SK-N-SH treated with all-trans-retinoic acid at 6 μM for 48 hours (cell line): ENCODE results near the gene NPIPB2.

Source experiments
- BACH2 ChIP-seq: fragments of 250-450 bp; sonication (Bioruptor Pico); IDR thresholded peaks from 2 replicates; pipeline ENCODE4 v1.9.0; 2021; ENCODE audit warnings: mild to moderate bottlenecking, borderline replicate concordance
- ESRRG ChIP-seq: fragments of 250-450 bp; sonication (Bioruptor Pico); IDR thresholded peaks from 2 replicates; pipeline ENCODE4 v1.6.1; 2021; ENCODE audit warnings: mild to moderate bottlenecking
- GLIS3 ChIP-seq: fragments of 250-450 bp; sonication (Bioruptor Pico); IDR thresholded peaks from 2 replicates; pipeline ENCODE4 v1.5.0; 2020; ENCODE audit warnings: mild to moderate bottlenecking, moderate library complexity
- RARB ChIP-seq: fragments of 250-450 bp; sonication (Bioruptor Pico); IDR thresholded peaks from 2 replicates; pipeline ENCODE4 v1.8.0; 2021; ENCODE audit warnings: mild to moderate bottlenecking, moderate library complexity
- SNAI2 ChIP-seq: fragments of 250-450 bp; sonication (Bioruptor Pico); IDR thresholded peaks from 2 replicates; pipeline ENCODE4 v1.5.0; 2020; ENCODE audit warnings: mild to moderate bottlenecking, moderate library complexity
- TOX ChIP-seq: fragments of 250-450 bp; sonication (Bioruptor Pico); IDR thresholded peaks from 2 replicates; pipeline ENCODE4 v1.8.0; 2021; ENCODE audit warnings: mild to moderate bottlenecking, moderate library complexity, borderline replicate concordance
- ZC3H10 ChIP-seq: fragments of 250-450 bp; sonication (Bioruptor Pico); IDR thresholded peaks from 2 replicates; pipeline ENCODE4 v1.5.1; 2021; ENCODE audit warnings: mild to moderate bottlenecking, moderate library complexity
- ZFP3 ChIP-seq: fragments of 250-450 bp; sonication (Bioruptor Pico); IDR thresholded peaks from 2 replicates; pipeline ENCODE4 v1.5.0; 2020; ENCODE audit warnings: mild to moderate bottlenecking, moderate library complexity
- TF ChIP-seq, protein P1 (sequence below): fragments of 250-450 bp; sonication (Bioruptor Pico); IDR thresholded peaks from 2 replicates; pipeline ENCODE4 v1.5.1; 2021; ENCODE audit warnings: mild to moderate bottlenecking, moderate library complexity
- TF ChIP-seq, protein P2 (sequence below): fragments of 250-450 bp; sonication (Bioruptor Pico); IDR thresholded peaks from 2 replicates; pipeline ENCODE4 v1.8.0; 2020; ENCODE audit warnings: mild to moderate bottlenecking, moderate library complexity, borderline replicate concordance
- TF ChIP-seq, protein P3 (sequence below): fragments of 250-450 bp; sonication (Bioruptor Pico); IDR thresholded peaks from 2 replicates; pipeline ENCODE4 v1.8.0; 2021; ENCODE audit warnings: low read depth, mild to moderate bottlenecking, moderate library complexity, borderline replicate concordance

DNA sequence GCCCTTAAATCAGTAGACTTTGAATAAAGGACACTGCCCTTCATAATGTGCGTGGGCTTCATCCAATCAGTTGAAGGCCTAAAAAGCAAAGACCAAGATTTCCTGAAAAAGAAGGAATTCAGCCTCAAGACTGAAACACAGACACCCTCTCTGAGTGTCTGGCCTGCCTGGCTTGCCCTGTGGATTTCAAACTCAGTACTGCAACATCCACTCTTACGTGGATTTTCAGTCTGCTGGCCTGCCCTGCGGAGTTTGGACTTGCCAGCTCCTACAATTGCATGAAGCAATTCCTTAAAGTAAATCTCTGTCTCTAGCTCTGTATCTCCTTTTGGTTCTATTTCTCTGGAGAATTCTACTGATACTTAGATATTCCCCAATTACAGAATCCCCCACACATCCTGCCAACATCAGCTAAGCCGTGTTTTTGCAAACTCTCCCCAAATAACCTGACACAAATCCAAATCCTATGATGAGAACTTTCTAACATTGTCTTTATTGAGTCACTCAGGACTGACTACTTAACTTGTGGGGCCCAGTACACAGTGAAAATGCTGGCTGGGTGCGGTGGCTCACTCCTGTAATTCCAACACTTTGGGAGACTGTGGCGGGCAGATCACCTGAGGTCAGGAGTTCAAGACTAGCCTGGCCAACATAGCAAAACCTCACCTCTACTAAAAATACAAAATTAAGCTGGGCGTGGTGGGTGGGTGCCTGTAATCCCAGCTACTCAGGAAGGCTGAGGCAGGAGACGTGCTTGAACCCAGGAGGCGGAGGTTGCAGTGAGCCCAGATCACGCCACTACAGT is 15.9 kb upstream of the NPIPB2 start:
- no peak for TF ChIP-seq TOX
- TF ChIP-seq RARB (CRISPR knock-in tag): no peak
- TF ChIP-seq, protein P1, sequence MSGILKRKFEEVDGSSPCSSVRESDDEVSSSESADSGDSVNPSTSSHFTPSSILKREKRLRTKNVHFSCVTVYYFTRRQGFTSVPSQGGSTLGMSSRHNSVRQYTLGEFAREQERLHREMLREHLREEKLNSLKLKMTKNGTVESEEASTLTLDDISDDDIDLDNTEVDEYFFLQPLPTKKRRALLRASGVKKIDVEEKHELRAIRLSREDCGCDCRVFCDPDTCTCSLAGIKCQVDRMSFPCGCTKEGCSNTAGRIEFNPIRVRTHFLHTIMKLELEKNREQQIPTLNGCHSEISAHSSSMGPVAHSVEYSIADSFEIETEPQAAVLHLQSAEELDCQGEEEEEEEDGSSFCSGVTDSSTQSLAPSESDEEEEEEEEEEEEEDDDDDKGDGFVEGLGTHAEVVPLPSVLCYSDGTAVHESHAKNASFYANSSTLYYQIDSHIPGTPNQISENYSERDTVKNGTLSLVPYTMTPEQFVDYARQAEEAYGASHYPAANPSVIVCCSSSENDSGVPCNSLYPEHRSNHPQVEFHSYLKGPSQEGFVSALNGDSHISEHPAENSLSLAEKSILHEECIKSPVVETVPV: no peak
- TF ChIP-seq ESRRG: no peak
- TF ChIP-seq, protein P2, sequence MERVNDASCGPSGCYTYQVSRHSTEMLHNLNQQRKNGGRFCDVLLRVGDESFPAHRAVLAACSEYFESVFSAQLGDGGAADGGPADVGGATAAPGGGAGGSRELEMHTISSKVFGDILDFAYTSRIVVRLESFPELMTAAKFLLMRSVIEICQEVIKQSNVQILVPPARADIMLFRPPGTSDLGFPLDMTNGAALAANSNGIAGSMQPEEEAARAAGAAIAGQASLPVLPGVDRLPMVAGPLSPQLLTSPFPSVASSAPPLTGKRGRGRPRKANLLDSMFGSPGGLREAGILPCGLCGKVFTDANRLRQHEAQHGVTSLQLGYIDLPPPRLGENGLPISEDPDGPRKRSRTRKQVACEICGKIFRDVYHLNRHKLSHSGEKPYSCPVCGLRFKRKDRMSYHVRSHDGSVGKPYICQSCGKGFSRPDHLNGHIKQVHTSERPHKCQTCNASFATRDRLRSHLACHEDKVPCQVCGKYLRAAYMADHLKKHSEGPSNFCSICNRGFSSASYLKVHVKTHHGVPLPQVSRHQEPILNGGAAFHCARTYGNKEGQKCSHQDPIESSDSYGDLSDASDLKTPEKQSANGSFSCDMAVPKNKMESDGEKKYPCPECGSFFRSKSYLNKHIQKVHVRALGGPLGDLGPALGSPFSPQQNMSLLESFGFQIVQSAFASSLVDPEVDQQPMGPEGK (CRISPR knock-in tag): no peak
- TF ChIP-seq GLIS3 (CRISPR knock-in tag): no peak
- TF ChIP-seq BACH2 (CRISPR knock-in tag): no peak
- no peak for TF ChIP-seq ZC3H10 (CRISPR knock-in tag)
- TF ChIP-seq ZFP3: no peak
- TF ChIP-seq, protein P3, sequence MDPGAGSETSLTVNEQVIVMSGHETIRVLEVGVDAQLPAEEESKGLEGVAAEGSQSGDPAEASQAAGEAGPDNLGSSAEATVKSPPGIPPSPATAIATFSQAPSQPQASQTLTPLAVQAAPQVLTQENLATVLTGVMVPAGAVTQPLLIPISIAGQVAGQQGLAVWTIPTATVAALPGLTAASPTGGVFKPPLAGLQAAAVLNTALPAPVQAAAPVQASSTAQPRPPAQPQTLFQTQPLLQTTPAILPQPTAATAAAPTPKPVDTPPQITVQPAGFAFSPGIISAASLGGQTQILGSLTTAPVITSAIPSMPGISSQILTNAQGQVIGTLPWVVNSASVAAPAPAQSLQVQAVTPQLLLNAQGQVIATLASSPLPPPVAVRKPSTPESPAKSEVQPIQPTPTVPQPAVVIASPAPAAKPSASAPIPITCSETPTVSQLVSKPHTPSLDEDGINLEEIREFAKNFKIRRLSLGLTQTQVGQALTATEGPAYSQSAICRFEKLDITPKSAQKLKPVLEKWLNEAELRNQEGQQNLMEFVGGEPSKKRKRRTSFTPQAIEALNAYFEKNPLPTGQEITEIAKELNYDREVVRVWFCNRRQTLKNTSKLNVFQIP (CRISPR knock-in tag): no peak
- TF ChIP-seq SNAI2 (CRISPR knock-in tag): no peak
